Activated B cell treated with CpG ODN at 0.5 μM for 24 hours (primary cell): ENCODE data around the gene AGBL5. TPM values are rescaled to one million over a fixed set of nuclear protein-coding genes. Genes with fewer than 3 reads are reported as not detected.

Experiments used
- ATAC-seq: fragments of 200-7000 bp; cut with Tn5 transposase; one replicate; pipeline ENCODE4 v1.10.0; 2021; ENCODE audit warnings: low read depth, mild to moderate bottlenecking, moderate library complexity
- CTCF ChIA-PET: fragments of 350-600 bp; sonication (Branson Sonifier 250); formaldehyde crosslinking; loops from one replicate; lab custom pipeline; 2021; ENCODE audit warnings: antibody characterized with exemption; lab: Charles Lee
- POLR2A ChIA-PET: fragments of 350-600 bp; sonication (Branson Sonifier 250); formaldehyde crosslinking; loops from one replicate; lab custom pipeline; 2021; ENCODE audit warnings: antibody characterized with exemption; lab: Charles Lee
- DNase-seq: peaks from one replicate; pipeline ENCODE4 v3.0.0; 2022
- H3K27ac Mint-ChIP-seq: one replicate; pipeline ENCODE4 v1.8.0; 2020; ENCODE audit warnings: mixed read lengths
- H3K27me3 Mint-ChIP-seq: one replicate; pipeline ENCODE4 v1.8.0; 2021; ENCODE audit warnings: mixed read lengths
- H3K36me3 Mint-ChIP-seq: one replicate; pipeline ENCODE4 v1.8.0; 2021; ENCODE audit warnings: low read depth, mixed read lengths
- H3K4me1 Mint-ChIP-seq: one replicate; pipeline ENCODE4 v1.8.0; 2021; ENCODE audit warnings: mixed read lengths
- H3K4me3 Mint-ChIP-seq: one replicate; pipeline ENCODE4 v1.8.0; 2020; ENCODE audit warnings: mild to moderate bottlenecking, mixed read lengths
- H3K9me3 Mint-ChIP-seq: one replicate; pipeline ENCODE4 v1.8.0; 2020; ENCODE audit warnings: mixed read lengths
- intact Hi-C: fragments of 100-400 bp; cut with micrococcal nuclease; formaldehyde crosslinking; loops from one replicate; pipeline ENCODE4 v1.15.1; 2024
- total RNA-seq: library from RNA; stranded (reverse); gene quantifications from 2 replicates; pipeline ENCODE4 v1.2.3, GENCODE V29; 2022
- TF ChIP-seq, protein P1 (sequence below): fragments of 200-600 bp; IDR thresholded peaks from one replicate; pipeline ENCODE4 v1.8.0; 2022; ENCODE audit warnings: antibody characterized with exemption, mild to moderate bottlenecking

AGBL5 gene
- total RNA-seq, 1 donor from 2014 or later, result 14.9 TPM

DNA sequence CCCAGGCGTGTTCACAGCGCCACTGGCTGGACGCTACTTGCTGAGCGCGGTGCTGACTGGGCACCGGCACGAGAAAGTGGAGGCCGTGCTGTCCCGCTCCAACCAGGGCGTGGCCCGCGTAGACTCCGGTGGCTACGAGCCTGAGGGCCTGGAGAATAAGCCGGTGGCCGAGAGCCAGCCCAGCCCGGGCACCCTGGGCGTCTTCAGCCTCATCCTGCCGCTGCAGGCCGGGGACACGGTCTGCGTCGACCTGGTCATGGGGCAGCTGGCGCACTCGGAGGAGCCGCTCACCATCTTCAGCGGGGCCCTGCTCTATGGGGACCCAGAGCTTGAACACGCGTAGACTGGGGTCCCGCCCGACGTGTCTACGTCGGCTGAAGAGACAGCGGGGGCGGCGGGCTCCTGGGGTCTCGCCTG is 34.2 kb downstream of the AGBL5 start:
- H3K27me3 Mint-ChIP-seq, result no peaks in the 10 kb centered on the region
- peaks cover 23% of the 10 kb centered on the region for H3K4me1 Mint-ChIP-seq
- H3K4me3 Mint-ChIP-seq, result peak overlapping the region; percentile 87
- ChIA-PET POLR2A (interaction anchor here (4.2 to 6.6 kb wide), 2 partner anchors 14 to 35 kb away, joined by 27 to 53 read pairs; partner anchors contain the start of genes AGBL5 and OST4), CTCF (interaction anchor here (4.4 kb wide), 1 partner anchor 124 kb away, joined by 12 read pairs; no protein-coding TSS in a partner anchor)
- ATAC-seq (no peak), DNase-seq (no peak)
- no peaks in the 10 kb centered on the region for H3K9me3 Mint-ChIP-seq
- H3K36me3 Mint-ChIP-seq, result no peaks in the 10 kb centered on the region
- TF ChIP-seq, protein P1, sequence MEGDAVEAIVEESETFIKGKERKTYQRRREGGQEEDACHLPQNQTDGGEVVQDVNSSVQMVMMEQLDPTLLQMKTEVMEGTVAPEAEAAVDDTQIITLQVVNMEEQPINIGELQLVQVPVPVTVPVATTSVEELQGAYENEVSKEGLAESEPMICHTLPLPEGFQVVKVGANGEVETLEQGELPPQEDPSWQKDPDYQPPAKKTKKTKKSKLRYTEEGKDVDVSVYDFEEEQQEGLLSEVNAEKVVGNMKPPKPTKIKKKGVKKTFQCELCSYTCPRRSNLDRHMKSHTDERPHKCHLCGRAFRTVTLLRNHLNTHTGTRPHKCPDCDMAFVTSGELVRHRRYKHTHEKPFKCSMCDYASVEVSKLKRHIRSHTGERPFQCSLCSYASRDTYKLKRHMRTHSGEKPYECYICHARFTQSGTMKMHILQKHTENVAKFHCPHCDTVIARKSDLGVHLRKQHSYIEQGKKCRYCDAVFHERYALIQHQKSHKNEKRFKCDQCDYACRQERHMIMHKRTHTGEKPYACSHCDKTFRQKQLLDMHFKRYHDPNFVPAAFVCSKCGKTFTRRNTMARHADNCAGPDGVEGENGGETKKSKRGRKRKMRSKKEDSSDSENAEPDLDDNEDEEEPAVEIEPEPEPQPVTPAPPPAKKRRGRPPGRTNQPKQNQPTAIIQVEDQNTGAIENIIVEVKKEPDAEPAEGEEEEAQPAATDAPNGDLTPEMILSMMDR, result no peak
- no peak overlapping the region for H3K27ac Mint-ChIP-seq
- intact Hi-C loops, result loop anchor here (1.0 to 10.0 kb wide), 13 partner anchors 11 to 499 kb away; partner anchors contain the start of genes ATRAID, DPYSL5, EIF2B4 and GTF3C2

DNA sequence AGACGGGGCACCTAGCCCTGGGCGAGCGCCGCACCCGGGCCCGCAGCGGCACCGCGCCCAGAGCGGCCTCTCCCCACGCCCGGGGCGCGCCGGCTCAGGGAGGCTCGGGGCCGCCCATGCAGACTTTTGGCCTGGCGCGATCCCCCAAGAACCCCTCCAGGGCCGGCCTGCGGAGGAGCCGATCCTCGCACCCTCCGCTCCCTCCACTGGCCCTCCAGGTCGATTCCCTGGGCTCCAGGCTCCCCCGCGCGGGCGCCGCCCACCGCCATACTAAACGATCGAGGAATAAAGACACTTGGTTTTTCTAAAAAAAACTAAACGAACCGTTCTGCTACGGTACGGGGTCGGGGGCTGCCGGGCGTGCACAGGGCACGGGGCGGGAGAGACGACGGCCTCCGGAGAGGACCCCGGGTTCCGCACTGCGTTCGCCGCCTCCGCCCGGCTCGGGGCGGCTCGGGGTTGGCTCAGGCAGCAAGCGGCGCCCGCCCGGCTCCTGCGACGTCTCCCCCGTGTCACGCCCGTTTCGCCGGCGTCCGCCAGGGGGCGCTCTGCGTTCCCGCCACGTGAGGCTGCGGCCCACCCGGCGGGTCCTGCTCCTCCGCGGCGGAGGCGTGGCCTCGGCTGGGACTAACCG is 34.7 kb downstream of the AGBL5 start:
- ChIA-PET CTCF (interaction anchor here (4.4 kb wide), 1 partner anchor 125 kb away, joined by 12 read pairs; no protein-coding TSS in a partner anchor), POLR2A (interaction anchor here (0.5 to 6.6 kb wide), 5 partner anchors 14 to 46 kb away, joined by 3 to 53 read pairs (median 4); partner anchors contain the start of genes AGBL5 and OST4)
- TF ChIP-seq, protein P1, result peak; percentile 44
- H3K36me3 Mint-ChIP-seq, result no peaks in the 10 kb centered on the region
- DNase-seq, result peak; percentile 99
- H3K9me3 Mint-ChIP-seq, result no peaks in the 10 kb centered on the region
- peaks cover 18% of the 10 kb centered on the region for H3K4me1 Mint-ChIP-seq
- ATAC-seq, result peak; percentile 92
- H3K27me3 Mint-ChIP-seq, result no peaks in the 10 kb centered on the region
- peak overlapping the region; percentile 86 for H3K27ac Mint-ChIP-seq
- peak overlapping the region; percentile 87 for H3K4me3 Mint-ChIP-seq
- intact Hi-C loops, result loop anchor here (1.0 to 10.0 kb wide), 13 partner anchors 10 to 499 kb away; partner anchors contain the start of genes ATRAID, DPYSL5, EIF2B4 and GTF3C2

DNA sequence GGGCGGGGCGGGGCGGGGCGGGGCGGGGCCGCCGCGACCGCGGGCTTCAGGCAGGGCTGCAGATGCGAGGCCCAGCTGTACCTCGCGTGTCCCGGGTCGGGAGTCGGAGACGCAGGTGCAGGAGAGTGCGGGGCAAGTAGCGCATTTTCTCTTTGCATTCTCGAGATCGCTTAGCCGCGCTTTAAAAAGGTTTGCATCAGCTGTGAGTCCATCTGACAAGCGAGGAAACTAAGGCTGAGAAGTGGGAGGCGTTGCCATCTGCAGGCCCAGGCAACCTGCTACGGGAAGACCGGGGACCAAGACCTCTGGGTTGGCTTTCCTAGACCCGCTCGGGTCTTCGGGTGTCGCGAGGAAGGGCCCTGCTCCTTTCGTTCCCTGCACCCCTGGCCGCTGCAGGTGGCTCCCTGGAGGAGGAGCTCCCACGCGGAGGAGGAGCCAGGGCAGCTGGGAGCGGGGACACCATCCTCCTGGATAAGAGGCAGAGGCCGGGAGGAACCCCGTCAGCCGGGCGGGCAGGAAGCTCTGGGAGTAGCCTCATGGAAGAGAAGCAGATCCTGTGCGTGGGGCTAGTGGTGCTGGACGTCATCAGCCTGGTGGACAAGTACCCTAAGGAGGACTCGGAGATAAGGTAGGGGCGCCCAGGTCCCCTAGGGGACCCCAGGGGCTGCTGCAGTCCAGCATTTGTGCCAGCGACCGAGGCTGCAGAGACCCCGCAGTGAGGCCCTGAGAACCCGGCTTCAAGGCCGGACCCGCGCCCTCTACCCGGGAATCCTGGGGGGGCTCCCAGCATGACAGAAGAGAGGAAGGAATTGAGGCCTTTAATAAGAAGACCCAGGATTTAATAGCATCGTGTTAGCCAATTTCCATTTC is 35.5 kb downstream of the AGBL5 start, which contains the start of gene KHK:
TSS of gene KHK (plus strand) at position 49 of the 870 bp plus-strand sequence. CDS start at position 537, 488 bp downstream.
- H3K36me3 Mint-ChIP-seq, result no peaks in the 10 kb centered on the region
- no peaks in the 10 kb centered on the region for H3K9me3 Mint-ChIP-seq
- TF ChIP-seq, protein P1, result peak; percentile 2
- peak within 1 kb of the TSS; percentile 87 for H3K4me3 Mint-ChIP-seq
- ChIA-PET POLR2A (interaction anchor here (0.5 to 6.6 kb wide), 14 partner anchors 9 to 596 kb away, joined by 3 to 53 read pairs (median 4); partner anchors contain the start of genes ABHD1, AGBL5, ATRAID and OST4), CTCF (interaction anchor here (0.9 to 4.4 kb wide), 4 partner anchors 36 to 193 kb away, joined by 3 to 12 read pairs (median 4); partner anchors contain the start of gene AGBL5)
- ATAC-seq (peak; percentile 0), DNase-seq (no peak)
- intact Hi-C loops, result loop anchor here (1.0 to 10.0 kb wide), 13 partner anchors 9 to 498 kb away; partner anchors contain the start of genes ATRAID, DPYSL5, EIF2B4 and GTF3C2
- H3K27me3 Mint-ChIP-seq, result no peaks in the 10 kb centered on the region
- H3K27ac Mint-ChIP-seq, result peak within 1 kb of the TSS; percentile 86
- peaks cover 12% of the 10 kb centered on the region for H3K4me1 Mint-ChIP-seq

DNA sequence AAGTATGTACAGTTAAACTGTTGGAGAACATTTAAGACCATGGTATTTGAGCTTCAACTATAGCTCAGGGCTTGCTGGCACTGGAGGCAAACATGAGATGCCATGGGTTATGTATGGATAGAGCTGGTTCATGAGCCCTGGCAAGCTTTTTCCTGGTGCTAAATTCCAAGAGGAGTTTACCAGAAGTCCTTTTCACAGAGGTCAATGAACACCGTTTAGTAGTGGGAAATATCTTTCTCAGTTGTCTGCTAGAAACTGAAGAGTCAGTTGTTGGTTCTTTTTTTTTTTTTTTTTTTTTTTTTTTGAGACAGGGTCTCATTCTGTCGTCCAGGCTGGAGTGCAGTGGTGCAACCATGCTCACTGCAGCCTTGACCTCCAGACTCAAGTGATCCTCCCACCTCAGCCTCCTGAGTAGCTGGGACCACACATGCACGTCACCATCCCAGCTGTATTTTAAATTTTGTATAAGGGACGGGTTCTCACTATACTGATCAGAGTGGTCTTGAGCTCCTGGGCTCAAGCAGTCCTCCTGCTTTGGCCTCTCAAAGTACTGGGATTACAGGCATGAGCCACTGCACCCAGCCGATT is 36.4 kb downstream of the AGBL5 start:
- H3K4me1 Mint-ChIP-seq, result peaks cover 12% of the 10 kb centered on the region
- ChIA-PET POLR2A (interaction anchor here (0.5 to 4.2 kb wide), 10 partner anchors 8 to 276 kb away, joined by 3 to 27 read pairs (median 4); partner anchors contain the start of genes ABHD1, AGBL5, ATRAID and OST4), CTCF (interaction anchor here (1.2 to 4.4 kb wide), 3 partner anchors 127 to 192 kb away, joined by 3 to 12 read pairs (median 4); no protein-coding TSS in a partner anchor)
- no peaks in the 10 kb centered on the region for H3K27me3 Mint-ChIP-seq
- H3K27ac Mint-ChIP-seq, result no peak overlapping the region
- H3K36me3 Mint-ChIP-seq, result no peaks in the 10 kb centered on the region
- no peak overlapping the region for H3K4me3 Mint-ChIP-seq
- ATAC-seq (no peak), DNase-seq (no peak)
- intact Hi-C loops, result loop anchor here (2.0 to 10.0 kb wide), 3 partner anchors 241 to 497 kb away; partner anchors contain the start of genes DPYSL5, GTF3C2 and ZNF512
- H3K9me3 Mint-ChIP-seq, result no peaks in the 10 kb centered on the region
- TF ChIP-seq, protein P1, result no peak
